Activated T-helper 2 cell treated with anti-CD3 and anti-CD28 coated beads, Interferon-gamma antibody, Interleukin-2, Interleukin-4, amounts not matched to agents 10 μg/mL and 5 μg/mL and 100 μg/mL, durations not matched to agents 14 hours and 24 hours and 36 hours (primary cell): Measurements from ENCODE around the gene NRG2. TPM values are rescaled to one million over a fixed set of nuclear protein-coding genes. Genes with fewer than 3 reads are reported as not detected.

Experiments used
- DNase-seq: peaks from one replicate; pipeline ENCODE4 v3.0.0; 2021; ENCODE audit warnings: low spot score
- H3K27ac Mint-ChIP-seq: one replicate; pipeline ENCODE4 v1.8.0; 2021; ENCODE audit warnings: mixed read lengths
- H3K27me3 Mint-ChIP-seq: one replicate; pipeline ENCODE4 v1.8.0; 2021; ENCODE audit warnings: low read depth, mixed read lengths
- H3K36me3 Mint-ChIP-seq: one replicate; pipeline ENCODE4 v1.8.0; 2021; ENCODE audit warnings: low read depth, mixed read lengths
- H3K4me1 Mint-ChIP-seq: one replicate; pipeline ENCODE4 v1.8.0; 2021; ENCODE audit warnings: low read depth, mixed read lengths
- H3K4me3 Mint-ChIP-seq: one replicate; pipeline ENCODE4 v1.8.0; 2021; ENCODE audit warnings: low read depth, mild to moderate bottlenecking, moderate library complexity, mixed read lengths
- H3K9me3 Mint-ChIP-seq: one replicate; pipeline ENCODE4 v1.8.0; 2021; ENCODE audit warnings: mixed read lengths
- intact Hi-C: fragments of 100-400 bp; cut with micrococcal nuclease; formaldehyde crosslinking; loops from one replicate; pipeline ENCODE4 v1.15.1; 2023
- total RNA-seq: library from RNA; stranded (reverse); gene quantifications from 2 replicates; pipeline ENCODE4 v1.2.3, GENCODE V29; 2022

NRG2 gene
- total RNA-seq, 1 donor from 2014 or later: not detected

GRCh38 chr5:139867109-139867508, 176.0 kb downstream of the NRG2 start:
- H3K27ac Mint-ChIP-seq: no peak overlapping the region
- no peaks in the 10 kb centered on the region for H3K9me3 Mint-ChIP-seq
- no peak overlapping the region for H3K4me3 Mint-ChIP-seq
- H3K36me3 Mint-ChIP-seq: no peaks in the 10 kb centered on the region
- no peaks in the 10 kb centered on the region for H3K4me1 Mint-ChIP-seq
- DNase-seq: no peak
- H3K27me3 Mint-ChIP-seq: peaks cover 11% of the 10 kb centered on the region
- intact Hi-C loops: no loop called here

GRCh38 chr5:139864716-139865483, 178.2 kb downstream of the NRG2 start:
- Mint-ChIP-seq H3K36me3 (no peaks in the 10 kb centered on the region), H3K4me3 (no peak overlapping the region), H3K9me3 (no peaks in the 10 kb centered on the region), H3K4me1 (no peaks in the 10 kb centered on the region), H3K27ac (no peak overlapping the region), H3K27me3 (peaks cover 11% of the 10 kb centered on the region)
- DNase-seq: no peak
- intact Hi-C loops: loop anchor here (1.0 kb wide), 1 partner anchor 78 kb away; no protein-coding TSS in a partner anchor

DNA sequence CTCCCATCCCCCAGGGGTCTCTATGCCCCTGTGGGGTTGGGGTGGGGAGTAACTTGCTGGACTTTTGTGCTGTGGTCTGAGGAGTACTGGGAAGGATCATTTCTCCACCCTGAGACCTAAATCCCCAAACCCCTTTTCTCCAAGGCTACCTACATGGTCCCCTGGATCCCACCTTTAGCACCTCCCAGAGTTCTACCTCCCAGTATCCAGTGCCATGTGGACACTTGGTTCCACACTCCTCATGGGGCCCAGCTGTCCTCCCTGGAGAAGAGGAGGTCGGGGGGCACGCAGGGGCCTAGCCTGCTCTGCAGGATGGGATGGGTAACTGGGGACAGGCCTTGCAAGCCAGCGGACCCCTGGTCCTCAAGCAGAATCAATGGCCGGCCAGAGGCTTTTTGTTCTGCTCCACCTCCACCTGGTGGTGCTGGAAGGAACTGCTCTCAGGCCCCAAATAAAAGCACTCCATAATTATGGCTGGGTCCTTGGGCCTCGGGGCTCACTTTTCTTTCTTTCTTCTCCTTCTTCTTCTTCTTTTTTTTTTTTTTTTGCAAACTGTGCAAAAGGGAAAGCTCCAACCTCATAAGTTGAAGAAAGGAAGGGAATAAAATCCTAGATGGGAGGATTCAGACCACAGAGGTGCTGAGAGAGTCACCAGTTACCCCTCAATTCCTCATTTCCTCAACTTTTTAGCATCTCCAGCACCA, 179.1 kb downstream of the NRG2 start:
- no peak overlapping the region for H3K4me3 Mint-ChIP-seq
- intact Hi-C loops: loop anchor here (1.0 kb wide), 1 partner anchor 77 kb away; no protein-coding TSS in a partner anchor
- no peaks in the 10 kb centered on the region for H3K36me3 Mint-ChIP-seq
- peaks cover 11% of the 10 kb centered on the region for H3K27me3 Mint-ChIP-seq
- H3K27ac Mint-ChIP-seq: no peak overlapping the region
- no peaks in the 10 kb centered on the region for H3K4me1 Mint-ChIP-seq
- no peaks in the 10 kb centered on the region for H3K9me3 Mint-ChIP-seq
- peak; percentile 12 for DNase-seq

GRCh38 chr5:139863361-139863760, 179.7 kb downstream of the NRG2 start:
- no peak overlapping the region for H3K27ac Mint-ChIP-seq
- intact Hi-C loops: no loop called here
- H3K4me1 Mint-ChIP-seq: no peaks in the 10 kb centered on the region
- peaks cover 11% of the 10 kb centered on the region for H3K27me3 Mint-ChIP-seq
- no peak for DNase-seq
- no peaks in the 10 kb centered on the region for H3K36me3 Mint-ChIP-seq
- no peak overlapping the region for H3K4me3 Mint-ChIP-seq
- no peaks in the 10 kb centered on the region for H3K9me3 Mint-ChIP-seq

GRCh38 chr5:139862803-139863202, 180.3 kb downstream of the NRG2 start:
- H3K27me3 Mint-ChIP-seq: peaks cover 11% of the 10 kb centered on the region
- H3K36me3 Mint-ChIP-seq: no peaks in the 10 kb centered on the region
- H3K27ac Mint-ChIP-seq: no peak overlapping the region
- no peaks in the 10 kb centered on the region for H3K4me1 Mint-ChIP-seq
- DNase-seq: no peak
- intact Hi-C loops: no loop called here
- no peak overlapping the region for H3K4me3 Mint-ChIP-seq
- no peaks in the 10 kb centered on the region for H3K9me3 Mint-ChIP-seq

DNA sequence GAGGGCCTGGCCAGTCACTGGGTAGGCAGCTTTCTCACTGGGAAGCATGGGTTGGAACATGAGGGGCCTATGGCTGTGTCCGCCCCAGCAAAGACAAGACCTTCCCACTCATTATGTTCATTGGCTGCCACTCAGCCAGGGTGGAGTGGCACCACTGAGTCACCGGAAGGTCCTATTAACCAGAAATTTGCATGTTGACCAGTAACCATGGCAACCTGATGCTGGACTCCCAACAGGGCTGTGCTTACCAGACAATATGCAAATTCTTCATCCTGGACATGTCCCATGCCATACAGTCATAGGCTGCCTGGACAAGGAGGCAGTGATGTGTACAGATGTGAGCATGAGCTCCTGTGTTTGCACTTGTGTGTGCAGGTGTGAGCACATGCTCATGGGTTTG, 180.8 kb downstream of the NRG2 start:
- Mint-ChIP-seq H3K27ac (no peak overlapping the region), H3K36me3 (no peaks in the 10 kb centered on the region)
- intact Hi-C loops: no loop called here

GRCh38 chr5:139861889-139862207, 181.3 kb downstream of the NRG2 start:
- no peaks in the 10 kb centered on the region for H3K36me3 Mint-ChIP-seq
- intact Hi-C loops: no loop called here
- DNase-seq: no peak
- peaks cover 11% of the 10 kb centered on the region for H3K27me3 Mint-ChIP-seq
- no peak overlapping the region for H3K27ac Mint-ChIP-seq
- no peak overlapping the region for H3K4me3 Mint-ChIP-seq
- H3K9me3 Mint-ChIP-seq: no peaks in the 10 kb centered on the region
- no peaks in the 10 kb centered on the region for H3K4me1 Mint-ChIP-seq

More for the DNA sequence above, 180.8 kb downstream of the NRG2 start:
- Mint-ChIP-seq H3K4me3 (no peak overlapping the region), H3K9me3 (no peaks in the 10 kb centered on the region), H3K27me3 (peaks cover 11% of the 10 kb centered on the region), H3K4me1 (no peaks in the 10 kb centered on the region)
- no peak for DNase-seq

- H3K27me3 Mint-ChIP-seq: peaks cover 7% of the 10 kb centered on the region
- no peak overlapping the region for H3K27ac Mint-ChIP-seq
- H3K4me1 Mint-ChIP-seq: no peaks in the 10 kb centered on the region
- H3K36me3 Mint-ChIP-seq: no peaks in the 10 kb centered on the region
- no peak for DNase-seq
- intact Hi-C loops: no loop called here
- H3K9me3 Mint-ChIP-seq: no peaks in the 10 kb centered on the region
- no peak overlapping the region for H3K4me3 Mint-ChIP-seq
Measured at GRCh38 chr5:139861021-139861888, 181.8 kb downstream of the NRG2 start.

DNA sequence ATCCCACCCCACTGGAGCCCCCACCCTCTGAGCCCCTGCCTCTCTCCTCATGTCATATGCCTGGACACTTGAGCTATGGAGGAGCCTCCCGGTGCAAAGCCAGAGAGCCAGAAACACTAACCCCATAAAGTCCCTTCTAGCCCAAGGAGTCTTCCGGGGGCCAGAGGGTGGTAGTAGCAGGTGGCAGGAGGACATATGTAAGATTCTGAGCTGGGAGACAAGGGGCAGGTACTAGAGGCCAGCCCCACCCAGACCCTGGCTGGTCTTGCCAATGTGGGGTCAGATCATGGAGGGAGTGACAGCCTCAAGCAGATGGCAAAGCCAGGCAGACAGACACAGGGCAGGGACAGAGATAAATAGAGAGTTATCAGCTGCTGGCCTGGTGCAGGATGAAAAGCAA, 184.1 kb downstream of the NRG2 start:
- intact Hi-C loops: no loop called here
- no peaks in the 10 kb centered on the region for H3K9me3 Mint-ChIP-seq
- no peaks in the 10 kb centered on the region for H3K4me1 Mint-ChIP-seq
- no peak overlapping the region for H3K4me3 Mint-ChIP-seq
- no peaks in the 10 kb centered on the region for H3K36me3 Mint-ChIP-seq
- H3K27ac Mint-ChIP-seq: no peak overlapping the region
- H3K27me3 Mint-ChIP-seq: no peaks in the 10 kb centered on the region
- DNase-seq: no peak

- no peaks in the 10 kb centered on the region for H3K9me3 Mint-ChIP-seq
- H3K36me3 Mint-ChIP-seq: no peaks in the 10 kb centered on the region
Measured at GRCh38 chr5:139856714-139857113, 186.4 kb downstream of the NRG2 start.

DNA sequence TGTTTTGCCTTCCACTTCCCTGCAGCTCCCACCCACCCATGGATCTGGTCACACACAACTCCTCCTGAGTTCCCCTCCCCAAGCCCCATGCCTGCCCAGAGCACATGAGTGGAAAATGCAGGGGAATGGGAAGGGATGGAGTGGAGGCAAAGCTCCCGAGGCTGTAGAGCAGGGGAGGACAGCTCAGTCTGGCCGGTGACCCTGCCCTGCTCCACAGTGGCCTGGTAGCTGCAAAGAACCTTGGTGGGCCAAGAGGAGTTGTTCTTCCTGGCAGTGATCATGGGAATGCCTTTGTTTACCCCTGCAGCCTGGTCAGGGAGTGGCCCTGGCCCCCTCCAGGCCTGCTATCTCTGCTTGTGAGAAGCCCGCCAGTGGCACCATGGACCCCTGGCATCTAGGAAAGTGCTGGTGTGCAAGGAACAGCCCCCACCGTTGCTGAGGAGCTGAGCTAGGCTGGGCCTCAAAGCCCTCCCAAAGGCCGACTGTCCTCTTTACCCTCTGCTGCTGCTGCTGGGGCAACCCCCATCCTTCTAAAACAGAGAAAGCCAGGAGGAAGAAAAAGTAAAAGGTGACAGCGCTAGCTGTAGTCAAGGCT, 187.1 kb downstream of the NRG2 start:
- Mint-ChIP-seq H3K4me3 (no peak overlapping the region), H3K27me3 (no peaks in the 10 kb centered on the region), H3K27ac (no peak overlapping the region), H3K4me1 (no peaks in the 10 kb centered on the region), H3K9me3 (no peaks in the 10 kb centered on the region), H3K36me3 (no peaks in the 10 kb centered on the region)
- intact Hi-C loops: no loop called here
- DNase-seq: no peak

More at GRCh38 chr5:139856714-139857113, 186.4 kb downstream of the NRG2 start:
- no peak overlapping the region for H3K27ac Mint-ChIP-seq
- H3K4me3 Mint-ChIP-seq: no peak overlapping the region
- H3K4me1 Mint-ChIP-seq: no peaks in the 10 kb centered on the region
- no peak for DNase-seq
- intact Hi-C loops: no loop called here
- no peaks in the 10 kb centered on the region for H3K27me3 Mint-ChIP-seq

GRCh38 chr5:139855451-139855850, 187.6 kb downstream of the NRG2 start:
- Mint-ChIP-seq H3K27me3 (no peaks in the 10 kb centered on the region), H3K9me3 (no peaks in the 10 kb centered on the region), H3K27ac (no peak overlapping the region), H3K36me3 (no peaks in the 10 kb centered on the region), H3K4me3 (no peak overlapping the region), H3K4me1 (no peaks in the 10 kb centered on the region)
- intact Hi-C loops: no loop called here
- no peak for DNase-seq
